CD4-positive, alpha-beta T cell (primary cell): ENCODE results near the gene FLT1. TPM values are rescaled to one million over a fixed set of nuclear protein-coding genes. Genes with fewer than 3 reads are reported as not detected.

Experiments
- ATAC-seq: fragments of 200-7000 bp; cut with Tn5 transposase; one replicate; pipeline ENCODE4 v1.10.0; 2022; ENCODE audit warnings: mild to moderate bottlenecking; ENCODE audit not compliant: poor library complexity
- CTCF ChIA-PET: fragments of 350-600 bp; sonication (Branson Sonifier 250); formaldehyde crosslinking; loops from one replicate; lab custom pipeline; 2021; ENCODE audit warnings: antibody characterized with exemption, inconsistent platforms; lab: Charles Lee
- POLR2A ChIA-PET: fragments of 350-600 bp; sonication (Branson Sonifier 250); formaldehyde crosslinking; loops from one replicate; lab custom pipeline; 2021; ENCODE audit warnings: antibody characterized with exemption, inconsistent platforms; lab: Charles Lee
- DNase-seq, 14 experiments: peaks; one replicate each; pipeline ENCODE4 v3.0.0-alpha.2; 2013 to 2020; ENCODE audit warnings: mixed read lengths in 2 of 14
- H3K27ac ChIP-seq, 2 donors: one replicate each; pipeline versions ENCODE4 v1.5.1 to v1.7.0; 2013; ENCODE audit warnings: low read length in 2 of 2, low read depth in 1 of 2, mild to moderate bottlenecking in 1 of 2
- H3K27me3 ChIP-seq, 2 experiments: 1 replicate in 1 of 2; 2 replicates in 1 of 2; pipeline versions ENCODE4 v1.6.1 to v1.7.0; 2013; ENCODE audit warnings: low read length in 2 of 2, control low read depth in 1 of 2, mild to moderate bottlenecking in 1 of 2, moderate library complexity in 1 of 2; ENCODE audit not compliant: insufficient read depth in 2 of 2, control insufficient read depth in 1 of 2
- H3K36me3 ChIP-seq: one replicate; pipeline ENCODE4 v1.6.1; 2013; ENCODE audit warnings: low read length, control low read depth; ENCODE audit not compliant: insufficient read depth
- H3K4me1 ChIP-seq: one replicate; pipeline ENCODE4 v1.6.1; 2013; ENCODE audit warnings: low read length, control low read depth; ENCODE audit not compliant: insufficient read depth
- H3K4me3 ChIP-seq: one replicate; pipeline ENCODE4 v1.5.1; 2013; ENCODE audit warnings: mild to moderate bottlenecking, low read length, moderate library complexity
- H3K9me3 ChIP-seq, 2 experiments: 1 replicate in 1 of 2; 2 replicates in 1 of 2; pipeline versions ENCODE4 v1.6.1 to v1.7.0; 2013; ENCODE audit warnings: low read length in 2 of 2, mild to moderate bottlenecking in 2 of 2, control low read depth in 1 of 2, moderate library complexity in 1 of 2; ENCODE audit not compliant: control insufficient read depth in 1 of 2, insufficient read depth in 1 of 2
- H3K27ac Mint-ChIP-seq: one replicate; pipeline ENCODE4 v1.8.0; 2020; ENCODE audit warnings: mixed read lengths
- H3K27me3 Mint-ChIP-seq: one replicate; pipeline ENCODE4 v1.8.0; 2021; ENCODE audit warnings: mixed read lengths
- H3K36me3 Mint-ChIP-seq: one replicate; pipeline ENCODE4 v1.8.0; 2021; ENCODE audit warnings: low read depth, mixed read lengths
- H3K4me1 Mint-ChIP-seq: one replicate; pipeline ENCODE4 v1.8.0; 2021; ENCODE audit warnings: low read depth, mixed read lengths
- H3K4me3 Mint-ChIP-seq: one replicate; pipeline ENCODE4 v1.8.0; 2020; ENCODE audit warnings: mild to moderate bottlenecking, mixed read lengths
- H3K9me3 Mint-ChIP-seq: one replicate; pipeline ENCODE4 v1.8.0; 2020; ENCODE audit warnings: mixed read lengths
- intact Hi-C, 2 experiments: fragments of 100-400 bp; cut with DNase I in 1 of 2; cut with micrococcal nuclease in 1 of 2; formaldehyde crosslinking; loops; one replicate each; pipeline versions ENCODE4 v1.15.1 to v1.9.0; 2023 to 2025; cut with DNase I, micrococcal nuclease
- total RNA-seq, 174 experiments: library from RNA in 2 of 174; stranded (reverse) in 2 of 174; gene quantifications; one replicate each; pipeline ENCODE4 v1.2.3 and lab custom pipeline; 2021 to 2026
- TF ChIP-seq, protein P1 (sequence below): fragments of 200-600 bp; IDR thresholded peaks from one replicate; pipeline ENCODE4 v1.8.0; 2022; ENCODE audit warnings: antibody characterized with exemption, mild to moderate bottlenecking

The FLT1 gene
- total RNA-seq, 2 experiments from 2014 or later = 1.1 to 1.2 TPM

DNA sequence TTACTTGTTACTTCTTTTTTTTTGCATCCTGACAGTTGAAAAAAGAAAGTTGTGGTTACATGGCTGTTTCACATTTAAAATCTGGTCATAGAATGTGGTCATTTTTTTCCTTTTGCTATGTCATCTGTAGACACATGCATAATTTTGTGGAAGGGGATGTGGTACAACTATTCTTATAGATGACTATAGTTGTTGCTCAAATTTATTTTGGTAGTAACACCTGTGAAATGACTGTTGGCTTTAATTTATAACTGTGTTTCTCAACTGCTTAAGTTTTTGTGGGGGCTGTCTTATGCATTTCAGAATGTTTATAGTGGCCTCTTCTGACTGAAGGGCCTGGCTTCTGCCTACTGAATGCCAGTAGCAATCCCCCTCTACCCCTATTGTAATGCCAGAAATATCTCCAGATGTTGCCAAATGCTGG is 226.1 kb downstream of the FLT1 start:
- DNase-seq (peak in 3 of 14 experiments; percentile 12 to 58 (median 23)), ATAC-seq (no peak)
- Mint-ChIP-seq H3K4me1 (peaks cover 6% of the 10 kb centered on the region), H3K9me3 (no peaks in the 10 kb centered on the region), H3K27me3 (no peaks in the 10 kb centered on the region), H3K36me3 (peaks cover 90% of the 10 kb centered on the region), H3K27ac (peak overlapping the region; percentile 3), H3K4me3 (no peak overlapping the region)
- Histone ChIP-seq H3K4me1 (no peaks in the 10 kb centered on the region), H3K9me3 (no peaks in the 10 kb centered on the region), H3K36me3 (peaks cover 68% of the 10 kb centered on the region), H3K27ac (no peak overlapping the region), H3K4me3 (no peak overlapping the region), H3K27me3 (no peaks in the 10 kb centered on the region)
- ChIA-PET CTCF (no interaction called here), POLR2A (no interaction called here)
- intact Hi-C loops = loop anchor here in 1 of 2 experiments (10.0 kb wide), 1 partner anchor 134 kb away; the partner anchor contains the start of gene PAN3
- TF ChIP-seq, protein P1, sequence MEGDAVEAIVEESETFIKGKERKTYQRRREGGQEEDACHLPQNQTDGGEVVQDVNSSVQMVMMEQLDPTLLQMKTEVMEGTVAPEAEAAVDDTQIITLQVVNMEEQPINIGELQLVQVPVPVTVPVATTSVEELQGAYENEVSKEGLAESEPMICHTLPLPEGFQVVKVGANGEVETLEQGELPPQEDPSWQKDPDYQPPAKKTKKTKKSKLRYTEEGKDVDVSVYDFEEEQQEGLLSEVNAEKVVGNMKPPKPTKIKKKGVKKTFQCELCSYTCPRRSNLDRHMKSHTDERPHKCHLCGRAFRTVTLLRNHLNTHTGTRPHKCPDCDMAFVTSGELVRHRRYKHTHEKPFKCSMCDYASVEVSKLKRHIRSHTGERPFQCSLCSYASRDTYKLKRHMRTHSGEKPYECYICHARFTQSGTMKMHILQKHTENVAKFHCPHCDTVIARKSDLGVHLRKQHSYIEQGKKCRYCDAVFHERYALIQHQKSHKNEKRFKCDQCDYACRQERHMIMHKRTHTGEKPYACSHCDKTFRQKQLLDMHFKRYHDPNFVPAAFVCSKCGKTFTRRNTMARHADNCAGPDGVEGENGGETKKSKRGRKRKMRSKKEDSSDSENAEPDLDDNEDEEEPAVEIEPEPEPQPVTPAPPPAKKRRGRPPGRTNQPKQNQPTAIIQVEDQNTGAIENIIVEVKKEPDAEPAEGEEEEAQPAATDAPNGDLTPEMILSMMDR = no peak

DNA sequence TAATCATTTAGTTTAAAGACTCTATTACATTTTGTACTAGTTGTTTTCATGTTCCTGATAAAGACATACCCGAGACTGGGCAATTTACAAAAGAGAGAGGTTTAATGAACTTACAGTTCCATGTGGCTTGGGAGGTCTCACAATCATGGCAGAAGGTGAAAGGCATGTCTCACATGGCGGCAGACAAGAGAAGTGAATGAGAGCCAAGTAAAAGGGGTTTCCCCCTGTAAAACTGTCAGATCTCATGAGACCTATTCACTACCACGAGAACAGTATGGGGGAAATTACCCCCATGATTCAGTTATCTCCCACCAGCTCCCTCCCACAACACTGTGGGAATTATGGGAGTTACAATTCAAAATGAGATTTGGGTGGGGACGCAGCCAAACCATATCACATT is 227.4 kb downstream of the FLT1 start:
- Mint-ChIP-seq H3K27ac (no peak overlapping the region), H3K36me3 (peaks cover 88% of the 10 kb centered on the region), H3K27me3 (no peaks in the 10 kb centered on the region), H3K4me3 (no peak overlapping the region), H3K9me3 (no peaks in the 10 kb centered on the region), H3K4me1 (peaks cover 6% of the 10 kb centered on the region)
- Histone ChIP-seq H3K9me3 (no peaks in the 10 kb centered on the region), H3K4me3 (no peak overlapping the region), H3K36me3 (peaks cover 73% of the 10 kb centered on the region), H3K27ac (no peak overlapping the region), H3K27me3 (no peaks in the 10 kb centered on the region), H3K4me1 (no peaks in the 10 kb centered on the region)
- CTCF ChIA-PET = no interaction called here
- DNase-seq = no peak
- POLR2A ChIA-PET = no interaction called here
- no peak for ATAC-seq
- TF ChIP-seq, protein P1 = no peak
- intact Hi-C loops = loop anchor here in 1 of 2 experiments (10.0 kb wide), 1 partner anchor 133 kb away; the partner anchor contains the start of gene PAN3

DNA sequence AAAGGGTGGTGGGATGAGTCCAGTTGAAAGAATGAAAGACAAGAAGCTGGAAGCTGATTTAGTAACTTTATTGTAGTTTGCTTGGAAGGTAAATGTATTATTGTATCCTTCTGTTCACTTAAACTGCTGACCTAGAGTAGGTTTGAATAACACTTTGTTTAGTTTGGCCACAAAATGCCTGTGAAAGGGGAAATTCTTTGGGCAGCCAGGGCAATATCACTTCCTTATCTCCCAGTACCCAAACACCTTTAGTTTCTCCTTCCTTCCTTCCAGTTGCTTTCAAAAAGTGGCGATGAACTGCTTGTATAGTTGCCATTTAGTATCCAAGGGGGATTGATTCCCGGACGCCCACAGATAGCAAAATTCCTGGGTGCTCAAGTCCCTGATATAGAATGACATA is 236.5 kb downstream of the FLT1 start:
- intact Hi-C loops = no loop called here
- ATAC-seq (no peak), DNase-seq (no peak)
- Histone ChIP-seq H3K27me3 (no peaks in the 10 kb centered on the region), H3K27ac (no peak overlapping the region), H3K4me3 (no peak overlapping the region), H3K36me3 (peaks cover 61% of the 10 kb centered on the region), H3K4me1 (no peaks in the 10 kb centered on the region), H3K9me3 (no peaks in the 10 kb centered on the region)
- Mint-ChIP-seq H3K9me3 (no peaks in the 10 kb centered on the region), H3K27me3 (no peaks in the 10 kb centered on the region), H3K4me1 (peaks cover 30% of the 10 kb centered on the region), H3K4me3 (no peak overlapping the region), H3K36me3 (peaks cover 66% of the 10 kb centered on the region), H3K27ac (no peak overlapping the region)
- CTCF ChIA-PET = no interaction called here
- POLR2A ChIA-PET = interaction anchor here (0.5 kb wide), 1 partner anchor 1760 kb away, joined by 3 read pairs; no protein-coding TSS in a partner anchor
- TF ChIP-seq, protein P1 = no peak
